Retina (tissue), 1 donor: ENCODE measurements around the gene VKORC1L1.
"Not testable (repeated sequence)": the region's sequence is repeated elsewhere in the genome, so short reads cannot be mapped to it uniquely, and the experiment has no call there.

Source experiments
- DNase-seq: peaks from one replicate; pipeline ENCODE4 v3.0.0-alpha.2; 2016

VKORC1L1 gene

DNA sequence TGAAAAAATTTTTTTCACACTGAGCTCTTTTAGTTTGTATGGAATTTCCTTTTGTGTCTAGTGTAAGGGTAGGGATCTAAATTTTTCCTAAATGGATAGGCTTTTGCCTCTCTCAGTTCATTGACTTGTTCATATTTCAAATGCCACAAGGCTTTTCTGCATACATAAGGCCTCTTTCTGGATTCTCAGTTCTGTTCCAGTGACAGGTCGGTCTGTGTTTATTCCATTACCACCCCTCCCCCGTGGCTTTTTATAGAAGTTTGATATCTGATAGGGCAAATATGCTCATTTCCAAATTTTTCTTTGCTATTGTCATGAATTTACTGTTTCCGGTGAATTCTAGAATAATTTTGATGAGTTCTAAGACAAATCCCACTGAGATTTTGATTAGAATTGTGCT lies 12.7 kb downstream of the VKORC1L1 start:
- DNase-seq, result not testable (repeated sequence)

GRCh38 chr7:65888434-65889156 lies 15.7 kb downstream of the VKORC1L1 start:
- DNase-seq, result not testable (repeated sequence)

- DNase-seq, result not testable (repeated sequence)
Measured at GRCh38 chr7:65889722-65890121, 16.8 kb downstream of the VKORC1L1 start.

DNA sequence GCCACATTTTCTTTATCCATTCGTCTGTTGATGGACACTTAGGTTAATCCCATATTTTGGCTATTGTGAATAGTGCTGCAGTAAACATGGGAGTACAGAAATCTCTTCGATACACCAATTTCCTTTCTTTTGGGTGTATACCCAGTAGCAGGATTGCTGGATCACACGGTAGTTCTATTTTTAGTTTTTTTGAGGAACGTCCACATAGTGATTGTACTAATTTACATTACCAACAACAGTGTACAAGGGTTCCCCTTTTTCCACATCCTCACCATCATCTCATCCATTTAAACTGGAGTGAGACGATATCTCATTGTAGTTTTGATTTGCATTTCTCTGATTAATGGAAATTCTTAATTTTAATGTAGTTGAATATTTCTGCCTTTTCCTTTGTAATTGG lies 19.3 kb downstream of the VKORC1L1 start:
- no peak for DNase-seq

DNA sequence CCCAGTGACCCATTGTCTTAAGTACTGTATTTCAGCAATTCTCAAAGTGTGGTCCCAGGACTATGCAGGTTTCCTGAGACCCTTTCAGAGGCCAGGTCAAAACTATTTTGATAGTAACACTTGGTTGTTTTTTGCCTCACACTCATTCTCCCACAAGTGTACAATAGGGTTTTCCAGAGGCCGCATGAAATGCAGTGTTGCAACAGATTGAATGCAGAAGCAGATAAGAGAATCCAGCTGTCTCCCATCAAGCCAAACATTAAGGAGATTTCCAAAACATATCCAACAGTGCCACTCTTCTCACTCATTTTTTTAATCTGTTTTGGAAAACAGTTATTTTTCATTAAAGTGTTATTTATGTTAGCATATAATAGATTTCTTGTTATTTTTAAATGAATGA lies 20.0 kb downstream of the VKORC1L1 start:
- DNase-seq, result no peak

DNA sequence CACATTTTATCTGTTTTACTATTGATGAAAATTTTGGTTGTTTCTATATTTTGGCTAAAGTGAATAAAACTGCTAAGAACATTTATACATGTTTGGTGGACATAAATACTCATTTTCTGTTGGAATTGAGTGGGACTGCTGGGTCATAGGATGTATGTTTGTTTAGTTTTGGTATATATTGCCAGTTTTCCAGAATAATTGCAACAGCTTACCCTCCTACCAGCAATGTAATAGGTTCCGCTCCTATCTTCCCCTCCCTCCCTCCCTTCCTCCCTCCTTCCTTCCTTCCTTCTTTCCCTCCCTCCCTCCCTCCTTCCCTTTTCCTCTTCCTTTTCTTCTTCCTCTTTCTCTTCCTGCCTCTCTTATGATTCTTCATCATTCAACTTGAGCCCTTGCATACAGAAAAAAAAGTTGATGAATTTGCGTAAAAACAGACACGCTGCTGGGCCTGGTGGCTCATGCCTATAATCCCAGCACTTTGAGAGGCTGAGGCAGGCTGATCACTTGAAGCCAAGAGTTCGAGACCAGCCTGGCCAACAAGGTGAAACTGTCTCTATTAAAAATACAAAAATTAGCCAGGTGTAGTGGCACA lies 23.5 kb downstream of the VKORC1L1 start:
- DNase-seq, result no peak

GRCh38 chr7:65897289-65897688 lies 24.4 kb downstream of the VKORC1L1 start:
- not testable (repeated sequence) for DNase-seq

- not testable (repeated sequence) for DNase-seq
Measured at GRCh38 chr7:65898677-65899447, 26.0 kb downstream of the VKORC1L1 start.

GRCh38 chr7:65902306-65902705 lies 29.4 kb downstream of the VKORC1L1 start:
- DNase-seq, result no peak

- no peak for DNase-seq
Measured at GRCh38 chr7:65907501-65908198, 34.8 kb downstream of the VKORC1L1 start.

GRCh38 chr7:65910237-65910636 lies 37.4 kb downstream of the VKORC1L1 start:
- DNase-seq, result no peak

GRCh38 chr7:65912237-65912636 lies 39.4 kb downstream of the VKORC1L1 start:
- no peak for DNase-seq

DNA sequence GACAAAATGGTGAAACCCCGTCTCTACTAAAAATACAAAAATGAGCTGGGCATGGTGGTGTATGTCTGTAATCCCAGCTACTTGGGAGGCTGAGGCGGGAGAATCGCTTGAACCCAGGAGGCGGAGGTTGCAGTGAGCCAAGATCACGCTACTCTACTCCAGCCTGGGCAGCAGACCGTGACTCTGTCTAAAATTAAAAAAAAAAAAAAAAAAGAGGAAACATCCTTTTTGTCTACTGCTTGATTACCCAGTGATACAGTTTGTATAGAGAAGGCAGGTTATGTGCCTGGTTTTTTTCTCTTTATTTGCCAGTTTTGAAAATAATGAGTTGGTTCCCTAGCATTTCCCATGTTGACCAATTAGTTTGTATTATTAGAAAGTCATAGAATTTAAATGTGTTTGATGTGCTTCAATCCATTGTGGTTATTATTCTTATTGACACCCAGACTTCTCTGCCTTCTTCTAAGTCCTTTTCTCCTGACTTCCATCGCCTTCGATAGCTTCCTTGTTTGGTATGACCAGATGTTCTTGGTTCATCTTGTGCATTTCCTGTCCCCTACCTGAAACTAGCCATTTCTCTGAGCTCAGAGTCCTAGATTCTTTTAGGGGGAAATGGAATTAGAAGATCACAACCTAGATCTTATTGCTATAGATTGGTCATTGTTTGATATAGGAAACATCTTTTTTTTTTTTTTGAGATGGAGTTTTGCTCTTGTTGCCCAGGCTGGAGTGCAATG lies 43.2 kb downstream of the VKORC1L1 start:
- no peak for DNase-seq

GRCh38 chr7:65923316-65923715 lies 50.4 kb downstream of the VKORC1L1 start:
- no peak for DNase-seq

DNA sequence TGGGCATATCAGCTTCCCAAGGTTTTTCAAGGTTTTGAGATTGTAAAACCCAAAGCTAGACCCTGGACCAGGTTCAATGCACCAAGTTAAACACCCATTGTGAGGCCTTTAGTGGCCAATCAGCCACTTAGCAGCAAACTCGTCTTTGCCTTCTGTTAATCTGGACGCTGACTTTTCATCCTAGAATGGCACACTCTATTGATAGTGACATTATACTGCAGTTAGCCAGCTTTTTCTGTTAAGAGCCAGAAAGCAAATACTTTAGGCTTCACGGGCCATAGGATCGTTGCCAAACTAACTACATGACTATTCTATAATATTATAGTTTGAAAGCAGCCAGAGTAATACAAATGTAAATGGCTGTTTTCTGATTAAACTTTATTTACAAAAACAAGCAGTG lies 51.3 kb downstream of the VKORC1L1 start:
- DNase-seq, result no peak

DNA sequence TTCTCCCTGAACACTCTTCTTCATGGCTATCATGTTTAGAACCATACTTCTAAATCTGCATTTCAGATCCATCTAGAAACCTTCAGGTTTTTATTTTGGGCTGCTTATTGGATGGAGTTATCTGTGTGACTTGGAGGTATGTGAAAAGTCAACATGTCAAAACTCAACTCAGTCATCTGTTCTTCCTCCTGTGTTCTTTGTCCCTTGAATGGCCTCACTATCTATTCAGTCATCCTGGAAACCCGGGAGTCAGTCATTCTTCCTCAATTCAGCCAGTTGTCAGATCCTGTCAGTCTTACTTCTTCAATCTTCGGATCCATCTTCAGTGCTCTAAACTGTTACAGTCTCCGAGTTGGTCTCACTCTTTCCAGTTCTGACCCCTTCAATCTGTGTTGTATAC lies 52.2 kb downstream of the VKORC1L1 start:
- no peak for DNase-seq

- DNase-seq, result no peak
Measured at GRCh38 chr7:65926588-65926987, 53.7 kb downstream of the VKORC1L1 start.

- DNase-seq, result no peak
Measured at GRCh38 chr7:65927489-65928448, 54.9 kb downstream of the VKORC1L1 start.

DNA sequence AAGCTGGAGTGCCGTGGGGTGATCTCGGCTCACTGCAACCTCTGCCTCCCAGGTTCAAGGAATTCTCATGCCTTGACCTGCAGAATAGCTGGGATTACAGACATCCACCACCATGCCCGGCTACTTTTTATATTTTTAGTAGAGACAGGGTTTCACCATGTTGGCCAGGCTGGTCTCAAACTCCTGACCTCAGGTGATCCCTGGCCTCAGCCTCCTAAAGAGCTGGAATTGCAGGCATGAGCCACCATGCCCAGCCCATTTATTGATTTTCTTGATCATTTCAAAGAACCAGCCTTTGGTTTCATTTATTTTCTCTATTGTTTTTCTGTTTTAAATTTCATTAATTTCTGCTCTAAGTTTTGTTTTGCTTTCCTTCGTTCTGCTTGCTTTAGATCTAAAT lies 58.8 kb downstream of the VKORC1L1 start:
- no peak for DNase-seq

DNA sequence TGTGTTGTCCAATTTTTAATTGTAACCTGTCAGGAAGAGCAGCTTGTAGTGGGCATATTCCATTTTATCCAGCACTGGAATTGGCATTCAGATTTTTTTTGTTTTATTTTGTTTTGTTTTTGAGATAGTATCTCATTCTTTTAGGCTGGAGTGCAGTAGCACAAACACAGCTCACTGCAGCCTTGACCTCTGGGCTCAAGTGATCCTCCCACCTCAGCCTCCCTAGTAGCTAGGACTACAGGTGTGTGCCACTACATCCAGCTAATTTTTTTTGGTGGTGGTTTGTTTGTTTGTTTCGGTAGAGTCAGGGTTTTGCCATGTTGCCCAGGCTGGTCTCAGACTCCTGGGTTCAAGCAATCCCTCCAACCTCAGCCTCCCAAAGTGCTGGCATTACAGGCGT lies 64.4 kb downstream of the VKORC1L1 start:
- DNase-seq, result no peak

- DNase-seq, result no peak
Measured at GRCh38 chr7:65938336-65938895, 65.5 kb downstream of the VKORC1L1 start.
